Trophoblast cell (in vitro differentiated cells and primary cell): Measurements from ENCODE around the gene UFC1.
A peak's percentile ranks its signal among the peaks of the same experiment; 100 is the strongest.

ENCODE experiments used
- DNase-seq, 2 donors: peaks; one replicate each; pipeline ENCODE4 v3.0.0-alpha.2; 2016
- H2AFZ ChIP-seq: 2 replicates; pipeline ENCODE4 v1.6.1; 2013; ENCODE audit warnings: low read length, moderate library complexity, mild to moderate bottlenecking; ENCODE audit not compliant: insufficient read depth, poor library complexity
- H2AK5ac ChIP-seq: 2 replicates; pipeline ENCODE4 v1.6.1; 2013; ENCODE audit warnings: mild to moderate bottlenecking, low read length
- H2BK120ac ChIP-seq: 2 replicates; pipeline ENCODE4 v1.6.1; 2013; ENCODE audit warnings: low read length, mild to moderate bottlenecking, moderate library complexity; ENCODE audit not compliant: insufficient read depth, poor library complexity
- H2BK12ac ChIP-seq: 2 replicates; pipeline ENCODE4 v1.6.1; 2013; ENCODE audit warnings: mild to moderate bottlenecking, low read length, moderate library complexity
- H2BK5ac ChIP-seq: 2 replicates; pipeline ENCODE4 v1.6.1; 2013; ENCODE audit warnings: low read length, low read depth, moderate library complexity, mild to moderate bottlenecking; ENCODE audit not compliant: poor library complexity
- H3K14ac ChIP-seq: 2 replicates; pipeline ENCODE4 v1.6.1; 2013; ENCODE audit warnings: mild to moderate bottlenecking, low read length
- H3K18ac ChIP-seq: 2 replicates; pipeline ENCODE4 v1.6.1; 2013; ENCODE audit warnings: mild to moderate bottlenecking, low read length
- H3K23ac ChIP-seq: 2 replicates; pipeline ENCODE4 v1.6.1; 2013; ENCODE audit warnings: low read length
- H3K27ac ChIP-seq: 2 replicates; pipeline ENCODE4 v1.5.1; 2013; ENCODE audit warnings: low read depth, mild to moderate bottlenecking, inconsistent platforms, low read length, moderate library complexity
- H3K27me3 ChIP-seq: 2 replicates; pipeline ENCODE4 v1.6.1; 2013; ENCODE audit warnings: inconsistent platforms, mild to moderate bottlenecking, low read length, moderate library complexity; ENCODE audit not compliant: insufficient read depth
- H3K36me3 ChIP-seq, 2 experiments: 1 replicate in 1 of 2; 2 replicates in 1 of 2; pipeline ENCODE4 v1.6.1; 2013; ENCODE audit warnings: low read length in 2 of 2, mild to moderate bottlenecking in 2 of 2, moderate library complexity in 1 of 2; ENCODE audit not compliant: insufficient read depth in 2 of 2, control insufficient read depth in 1 of 2
- H3K4ac ChIP-seq: 2 replicates; pipeline ENCODE4 v1.6.1; 2013; ENCODE audit warnings: low read depth, mild to moderate bottlenecking, low read length, moderate library complexity
- H3K4me1 ChIP-seq, 2 experiments: 1 replicate in 1 of 2; 2 replicates in 1 of 2; pipeline ENCODE4 v1.6.1; 2013; ENCODE audit warnings: low read length in 2 of 2, mild to moderate bottlenecking in 2 of 2, moderate library complexity in 1 of 2; ENCODE audit not compliant: insufficient read depth in 2 of 2, control insufficient read depth in 1 of 2
- H3K4me2 ChIP-seq: 2 replicates; pipeline ENCODE4 v1.6.1; 2013; ENCODE audit warnings: inconsistent platforms, mild to moderate bottlenecking, low read length, moderate library complexity
- H3K4me3 ChIP-seq: 2 replicates; pipeline ENCODE4 v1.5.1; 2013; ENCODE audit warnings: mild to moderate bottlenecking, low read depth, low read length, inconsistent platforms
- H3K79me1 ChIP-seq: one replicate; pipeline ENCODE4 v1.6.1; 2013; ENCODE audit warnings: low read length
- H3K79me2 ChIP-seq: 2 replicates; pipeline ENCODE4 v1.6.1; 2013; ENCODE audit warnings: low read length, mild to moderate bottlenecking; ENCODE audit not compliant: control insufficient read depth, insufficient read depth, poor library complexity
- H3K9ac ChIP-seq: 2 replicates; pipeline ENCODE4 v1.6.1; 2013; ENCODE audit warnings: mild to moderate bottlenecking, low read length
- H3K9me3 ChIP-seq: 2 replicates; pipeline ENCODE4 v1.6.1; 2013; ENCODE audit warnings: low read depth, mild to moderate bottlenecking, control low read depth, inconsistent platforms, low read length; ENCODE audit not compliant: insufficient read depth
- H4K12ac ChIP-seq: 2 replicates; pipeline ENCODE4 v1.6.1; 2013; ENCODE audit warnings: low read depth, mild to moderate bottlenecking, low read length, moderate library complexity
- H4K8ac ChIP-seq: 2 replicates; pipeline ENCODE4 v1.6.1; 2013; ENCODE audit warnings: low read depth, mild to moderate bottlenecking, low read length, moderate library complexity
- H4K91ac ChIP-seq: one replicate; pipeline ENCODE4 v1.6.1; 2013; ENCODE audit warnings: low read depth, mild to moderate bottlenecking, low read length, moderate library complexity
- WGBS: extraction: QIAGEN DNeasy Blood & Tissue Kit; methylation state at CpG from one replicate; pipeline ENCODE4 v1.1.7; 2013; ENCODE audit warnings: missing lambda C conversion rate; ENCODE audit not compliant: insufficient read length, insufficient coverage; ENCODE audit errors: extremely low coverage; 5-methylcytosine and 5-hydroxymethylcytosine counted together

Gene UFC1

DNA sequence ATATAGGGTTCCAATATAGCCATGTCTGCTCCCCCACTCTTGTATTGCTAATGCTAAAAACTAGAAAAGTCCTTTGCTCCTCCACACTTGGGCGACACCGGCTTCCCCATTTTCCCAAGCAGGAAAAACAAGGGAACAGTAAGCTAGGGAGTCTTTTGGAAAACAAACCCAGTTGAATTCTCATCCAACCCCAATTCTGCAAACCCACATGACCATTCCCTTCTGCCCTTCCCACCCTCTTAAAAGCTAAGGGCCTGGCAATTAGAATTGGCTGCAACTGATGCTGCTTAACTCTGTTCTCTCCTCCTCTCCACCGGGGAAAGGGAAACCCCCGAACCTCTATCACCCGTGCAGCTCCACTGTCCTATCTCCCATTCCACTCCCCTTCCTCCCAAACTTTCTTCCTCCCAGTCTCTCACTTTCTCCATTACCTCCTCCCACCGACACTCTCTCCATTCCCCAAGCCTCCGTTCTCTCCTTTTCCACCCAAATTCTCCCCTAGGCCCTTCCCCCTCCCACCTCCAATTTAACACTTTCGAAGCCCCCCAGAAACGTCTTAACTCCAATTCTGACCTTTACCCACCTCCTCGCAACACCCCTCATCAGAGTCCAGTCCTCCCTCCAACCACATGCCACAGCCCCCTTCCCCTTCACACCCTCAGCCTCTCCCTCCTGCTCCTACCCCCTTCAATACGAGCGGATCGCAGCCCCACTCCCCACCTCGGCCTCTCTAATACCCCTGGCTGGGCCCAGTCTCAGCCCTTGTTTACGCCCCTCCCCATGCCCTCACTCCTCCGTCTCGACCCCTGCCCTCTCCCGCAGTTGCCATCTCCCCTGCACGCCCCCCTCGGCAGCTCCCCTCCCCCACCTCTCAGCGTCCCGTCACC is 22.0 kb upstream of the UFC1 start:
- Histone ChIP-seq H3K36me3 (peaks cover 7 to 8% of the 10 kb centered on the region in 2 experiments), H3K14ac (peak overlapping the region; percentile 99), H3K9ac (peak overlapping the region; percentile 94), H2AK5ac (peak overlapping the region; percentile 96), H3K4ac (peak overlapping the region; percentile 90), H4K91ac (peak overlapping the region; percentile 99), H3K18ac (peak overlapping the region; percentile 98), H3K79me1 (peaks cover 24% of the 10 kb centered on the region), H2AFZ (peak overlapping the region; percentile 85), H2BK12ac (peak overlapping the region; percentile 88), H3K4me2 (peak overlapping the region; percentile 81), H2BK5ac (peak overlapping the region; percentile 96), H3K27ac (peak overlapping the region; percentile 99), H4K8ac (peak overlapping the region; percentile 96), H3K9me3 (no peaks in the 10 kb centered on the region), H3K4me1 (peaks cover 16 to 25% of the 10 kb centered on the region in 2 experiments), H3K4me3 (peak overlapping the region; percentile 89), H3K27me3 (no peaks in the 10 kb centered on the region), H3K23ac (peak overlapping the region; percentile 55), H3K79me2 (peaks cover 15% of the 10 kb centered on the region), H2BK120ac (peak overlapping the region; percentile 99), H4K12ac (peak overlapping the region; percentile 90)
- 100% methylated on average over 1 of the region's 22 CpGs for WGBS
- no peak for DNase-seq

DNA sequence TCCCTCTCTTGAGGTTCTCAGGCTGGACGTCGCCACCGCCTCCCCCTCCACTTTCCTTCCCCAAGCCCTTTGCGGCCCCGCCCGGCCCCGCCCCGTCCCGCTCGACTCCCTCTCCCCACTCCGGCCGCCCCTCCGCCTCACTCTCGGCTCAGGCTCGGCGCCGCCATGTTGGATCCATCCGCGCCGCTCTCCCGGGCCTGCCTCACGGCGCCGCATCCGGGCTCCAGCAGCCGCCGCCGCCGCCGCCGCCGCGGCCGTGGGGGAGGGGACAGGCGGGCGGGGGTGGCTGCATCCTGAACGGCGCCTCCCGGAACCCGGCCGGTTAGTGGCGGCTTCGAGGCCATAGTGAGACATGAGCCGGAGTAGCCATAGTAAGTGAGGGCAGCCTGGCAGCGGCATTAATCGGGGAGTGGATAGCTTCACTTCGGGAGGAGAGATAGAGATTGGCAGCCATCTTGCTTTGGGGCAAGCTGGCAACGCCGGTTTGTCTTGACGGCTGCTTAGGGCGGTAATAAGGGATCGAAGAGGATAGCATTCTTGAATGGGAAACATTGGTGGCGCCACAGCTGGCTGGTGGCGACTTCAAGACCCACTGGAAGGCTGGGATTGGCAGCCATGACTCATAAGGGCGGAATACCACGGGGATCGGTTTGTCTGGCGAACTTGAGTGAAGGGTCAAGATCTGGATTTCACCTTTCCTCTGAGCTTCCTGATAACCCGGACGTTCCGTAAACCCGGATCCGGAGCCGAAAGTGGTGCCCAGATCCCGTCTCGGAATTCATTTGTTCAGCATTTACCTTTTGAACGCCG is 21.2 kb upstream of the UFC1 start, which contains the start of gene DEDD:
Gene DEDD, minus strand, starts transcription at position 258 of the 810 bp plus-strand sequence. CDS start 8,205 bp downstream, outside the sequence.
- H3K4ac ChIP-seq: peak within 1 kb of the TSS; percentile 93
- peak within 1 kb of the TSS; percentile 98 for H3K18ac ChIP-seq
- peak within 1 kb of the TSS; percentile 99 for H2BK120ac ChIP-seq
- peak within 1 kb of the TSS; percentile 89 for H3K4me3 ChIP-seq
- H2AK5ac ChIP-seq: peak within 1 kb of the TSS; percentile 96
- peaks cover 6 to 7% of the 10 kb centered on the region in 2 experiments for H3K36me3 ChIP-seq
- H4K8ac ChIP-seq: peak within 1 kb of the TSS; percentile 96
- H3K9me3 ChIP-seq: no peaks in the 10 kb centered on the region
- H2BK12ac ChIP-seq: peak within 1 kb of the TSS; percentile 88
- no peaks in the 10 kb centered on the region for H3K27me3 ChIP-seq
- H4K91ac ChIP-seq: peak within 1 kb of the TSS; percentile 99
- peak within 1 kb of the TSS; percentile 99 for H3K27ac ChIP-seq
- peak within 1 kb of the TSS; percentile 99 for H3K14ac ChIP-seq
- H3K79me2 ChIP-seq: peaks cover 15% of the 10 kb centered on the region
- H3K4me2 ChIP-seq: peak within 1 kb of the TSS; percentile 81
- peak within 1 kb of the TSS; percentile 94 for H2AFZ ChIP-seq
- peak within 1 kb of the TSS; percentile 93 for H4K12ac ChIP-seq
- no CpG with 5 or more reads among the region's 68 CpGs for WGBS
- peaks cover 19 to 30% of the 10 kb centered on the region in 2 experiments for H3K4me1 ChIP-seq
- peak within 1 kb of the TSS; percentile 55 for H3K23ac ChIP-seq
- H3K79me1 ChIP-seq: peaks cover 24% of the 10 kb centered on the region
- H3K9ac ChIP-seq: peak within 1 kb of the TSS; percentile 94
- DNase-seq: peak; percentile 95 to 96
- peak within 1 kb of the TSS; percentile 96 for H2BK5ac ChIP-seq

DNA sequence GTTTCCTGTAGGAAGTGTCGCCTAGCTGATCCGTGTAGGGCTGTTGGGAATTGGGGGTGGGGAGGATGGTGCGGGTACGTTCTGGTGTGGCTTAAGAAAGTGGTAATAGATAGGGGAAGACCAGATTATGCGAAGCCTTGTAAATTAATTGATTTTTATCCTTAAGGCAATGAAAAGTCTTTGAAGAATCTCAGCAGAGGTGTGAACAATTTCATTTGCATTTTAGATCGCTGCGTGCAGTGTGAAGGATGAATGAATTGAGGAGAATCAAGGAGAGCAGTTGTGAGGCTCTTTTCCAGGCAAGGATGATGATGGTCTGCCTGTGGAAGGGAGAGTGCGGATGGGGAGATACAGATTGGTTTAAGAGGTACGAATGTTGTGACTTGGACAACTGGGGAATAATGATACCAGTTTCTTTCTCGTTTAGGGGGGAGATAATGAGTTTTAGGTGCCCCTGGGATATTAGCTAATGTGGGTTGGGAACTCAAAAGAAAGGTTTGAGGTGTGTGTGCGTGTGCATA is 20.5 kb upstream of the UFC1 start:
- no peaks in the 10 kb centered on the region for H3K9me3 ChIP-seq
- peak overlapping the region; percentile 73 for H3K4me2 ChIP-seq
- peak overlapping the region; percentile 99 for H4K91ac ChIP-seq
- peak overlapping the region; percentile 99 for H3K27ac ChIP-seq
- H4K12ac ChIP-seq: peak overlapping the region; percentile 93
- WGBS: no CpG with 5 or more reads among the region's 11 CpGs
- H3K4me1 ChIP-seq: peaks cover 21 to 35% of the 10 kb centered on the region in 2 experiments
- H2BK12ac ChIP-seq: peak overlapping the region; percentile 45
- H3K14ac ChIP-seq: peak overlapping the region; percentile 91
- peak overlapping the region; percentile 96 for H4K8ac ChIP-seq
- no peaks in the 10 kb centered on the region for H3K27me3 ChIP-seq
- H3K4me3 ChIP-seq: peak overlapping the region; percentile 89
- H2BK120ac ChIP-seq: peak overlapping the region; percentile 99
- H2AK5ac ChIP-seq: peak overlapping the region; percentile 26
- peaks cover 15% of the 10 kb centered on the region for H3K79me2 ChIP-seq
- H3K18ac ChIP-seq: peak overlapping the region; percentile 68
- DNase-seq: no peak
- no peak overlapping the region for H3K23ac ChIP-seq
- peaks cover 24% of the 10 kb centered on the region for H3K79me1 ChIP-seq
- H3K9ac ChIP-seq: peak overlapping the region; percentile 86
- H2AFZ ChIP-seq: peak overlapping the region; percentile 94
- H3K36me3 ChIP-seq: peaks cover 2 to 6% of the 10 kb centered on the region in 2 experiments
- peak overlapping the region; percentile 93 for H3K4ac ChIP-seq
- H2BK5ac ChIP-seq: peak overlapping the region; percentile 96

DNA sequence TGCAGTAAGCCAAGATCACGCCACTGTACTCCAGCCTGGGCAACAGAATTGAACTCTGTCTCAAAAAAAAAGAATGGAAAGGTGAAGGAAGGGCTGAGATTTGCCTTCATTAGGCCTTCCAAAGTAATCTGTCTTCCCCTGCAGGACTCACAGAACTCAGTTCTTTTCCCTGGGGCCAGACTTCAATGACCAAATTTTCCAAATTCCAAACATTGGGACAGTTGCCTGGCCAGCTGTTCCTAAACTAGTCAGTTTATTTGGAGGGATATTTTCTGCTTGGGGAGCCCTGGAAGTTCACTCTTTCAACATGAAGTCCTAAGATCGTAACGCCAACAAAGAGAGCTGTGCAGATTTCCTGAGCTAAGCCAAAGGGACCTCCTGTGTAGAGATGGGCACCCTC is 15.9 kb upstream of the UFC1 start:
- H3K36me3 ChIP-seq: peaks cover 0 to 6% of the 10 kb centered on the region in 2 experiments
- H3K79me2 ChIP-seq: peaks cover 4% of the 10 kb centered on the region
- no CpG with 5 or more reads among the region's 3 CpGs for WGBS
- no peak overlapping the region for H3K14ac ChIP-seq
- H3K27me3 ChIP-seq: no peaks in the 10 kb centered on the region
- H4K91ac ChIP-seq: no peak overlapping the region
- no peak overlapping the region for H3K4ac ChIP-seq
- H2BK5ac ChIP-seq: no peak overlapping the region
- peaks cover 18 to 23% of the 10 kb centered on the region in 2 experiments for H3K4me1 ChIP-seq
- no peak overlapping the region for H2AFZ ChIP-seq
- peak in 1 of 2 donors; percentile 72 for DNase-seq
- H3K4me3 ChIP-seq: no peak overlapping the region
- no peaks in the 10 kb centered on the region for H3K9me3 ChIP-seq
- no peak overlapping the region for H2AK5ac ChIP-seq
- peaks cover 9% of the 10 kb centered on the region for H3K79me1 ChIP-seq
- no peak overlapping the region for H4K8ac ChIP-seq
- H3K4me2 ChIP-seq: no peak overlapping the region
- H2BK120ac ChIP-seq: no peak overlapping the region
- peak overlapping the region; percentile 36 for H3K27ac ChIP-seq
- no peak overlapping the region for H3K9ac ChIP-seq
- no peak overlapping the region for H4K12ac ChIP-seq
- no peak overlapping the region for H3K18ac ChIP-seq
- no peak overlapping the region for H2BK12ac ChIP-seq
- no peak overlapping the region for H3K23ac ChIP-seq
